WTC11 (cell line): ENCODE measurements around the gene PCDHGC4.

Experiments used
- MAX ChIP-seq: sonication (generic); formaldehyde crosslinking; IDR thresholded peaks from 2 replicates; pipeline ENCODE4 v1.8.0; 2022; ENCODE audit warnings: mild to moderate bottlenecking, missing genetic modification reagents
- TCF7 ChIP-seq: sonication (generic); formaldehyde crosslinking; IDR thresholded peaks from 2 replicates; pipeline ENCODE4 v1.8.0; 2022; ENCODE audit warnings: mild to moderate bottlenecking, low read depth, missing genetic modification reagents, moderate library complexity
- TF ChIP-seq, protein P1 (sequence below): fragments of 200-600 bp; IDR thresholded peaks from 2 replicates; pipeline ENCODE4 v1.8.0; 2022; ENCODE audit warnings: antibody characterized with exemption

DNA sequence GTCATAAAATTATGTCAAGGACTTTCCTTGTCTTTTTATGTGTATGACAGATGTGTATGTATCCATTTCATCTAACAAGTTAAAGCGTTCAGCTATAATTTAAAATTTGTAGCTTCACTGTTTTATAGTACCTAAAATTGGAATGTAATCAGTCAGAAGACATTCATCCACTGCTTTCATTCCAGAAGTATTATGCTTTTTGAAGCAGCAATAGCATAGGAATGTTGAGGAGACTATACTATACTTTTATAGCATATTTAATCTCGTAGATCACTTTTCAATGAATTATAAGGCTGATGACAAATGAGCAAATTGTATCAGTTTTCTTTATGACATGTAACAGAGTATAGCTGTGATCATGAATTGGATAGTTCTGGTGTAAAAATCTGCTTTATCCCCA lies 47.6 kb upstream of the PCDHGC4 start:
- TF ChIP-seq TCF7: no peak
- TF ChIP-seq, protein P1, sequence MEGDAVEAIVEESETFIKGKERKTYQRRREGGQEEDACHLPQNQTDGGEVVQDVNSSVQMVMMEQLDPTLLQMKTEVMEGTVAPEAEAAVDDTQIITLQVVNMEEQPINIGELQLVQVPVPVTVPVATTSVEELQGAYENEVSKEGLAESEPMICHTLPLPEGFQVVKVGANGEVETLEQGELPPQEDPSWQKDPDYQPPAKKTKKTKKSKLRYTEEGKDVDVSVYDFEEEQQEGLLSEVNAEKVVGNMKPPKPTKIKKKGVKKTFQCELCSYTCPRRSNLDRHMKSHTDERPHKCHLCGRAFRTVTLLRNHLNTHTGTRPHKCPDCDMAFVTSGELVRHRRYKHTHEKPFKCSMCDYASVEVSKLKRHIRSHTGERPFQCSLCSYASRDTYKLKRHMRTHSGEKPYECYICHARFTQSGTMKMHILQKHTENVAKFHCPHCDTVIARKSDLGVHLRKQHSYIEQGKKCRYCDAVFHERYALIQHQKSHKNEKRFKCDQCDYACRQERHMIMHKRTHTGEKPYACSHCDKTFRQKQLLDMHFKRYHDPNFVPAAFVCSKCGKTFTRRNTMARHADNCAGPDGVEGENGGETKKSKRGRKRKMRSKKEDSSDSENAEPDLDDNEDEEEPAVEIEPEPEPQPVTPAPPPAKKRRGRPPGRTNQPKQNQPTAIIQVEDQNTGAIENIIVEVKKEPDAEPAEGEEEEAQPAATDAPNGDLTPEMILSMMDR: no peak
- no peak for TF ChIP-seq MAX (CRISPR knock-in tag)
